GM19397 (cell line): ENCODE measurements around the gene CRACR2B.

Source experiments
- ATAC-seq: cut with Tn5 transposase; IDR thresholded peaks from one replicate; pipeline ENCODE4 v1.9.1; 2021; ENCODE audit warnings: mild to moderate bottlenecking, moderate library complexity; ENCODE audit not compliant: unreplicated experiment

Gene CRACR2B

DNA sequence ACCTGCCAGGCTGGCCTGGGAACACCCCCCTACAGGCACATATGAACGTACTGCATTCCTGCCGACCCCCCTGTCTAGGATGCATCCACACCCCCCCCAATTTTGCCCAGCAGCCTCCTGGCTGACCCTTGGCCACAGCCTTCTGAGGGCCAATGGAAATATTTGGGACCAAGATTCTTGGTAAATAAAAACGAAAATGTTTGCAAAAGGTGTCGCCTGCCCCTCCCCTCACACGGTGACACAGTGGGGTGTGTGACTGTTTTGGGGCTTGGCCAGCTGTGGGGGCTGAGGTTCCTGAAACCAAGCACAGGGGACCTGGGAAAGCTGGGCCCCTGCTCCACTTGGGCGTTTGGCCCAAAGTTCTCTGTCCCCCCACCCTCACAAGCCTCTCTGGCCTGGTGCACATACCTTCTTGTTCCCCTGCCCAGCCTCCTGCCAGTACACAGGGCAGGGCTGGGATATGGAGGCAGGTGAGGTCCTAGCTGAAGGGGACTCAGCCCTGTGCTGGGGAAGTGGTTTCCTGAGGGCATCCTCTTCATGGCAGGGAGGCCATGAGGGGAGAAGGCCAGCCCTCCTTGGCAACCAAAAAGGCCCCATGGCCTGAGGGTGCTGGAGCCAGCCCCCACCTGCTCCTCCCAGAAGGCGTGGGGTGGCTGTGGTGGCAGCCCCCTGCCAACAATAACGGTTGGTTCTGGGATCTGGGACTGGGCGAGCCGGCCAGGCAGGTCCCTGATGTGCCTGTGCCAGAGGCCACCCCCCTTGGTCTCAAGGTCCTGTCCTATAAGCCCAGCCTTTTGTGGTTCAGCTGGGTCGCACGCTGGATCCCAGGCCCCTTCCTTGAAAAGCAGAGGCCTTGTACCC is 2.1 kb upstream of the CRACR2B start:
- ATAC-seq = no peak

DNA sequence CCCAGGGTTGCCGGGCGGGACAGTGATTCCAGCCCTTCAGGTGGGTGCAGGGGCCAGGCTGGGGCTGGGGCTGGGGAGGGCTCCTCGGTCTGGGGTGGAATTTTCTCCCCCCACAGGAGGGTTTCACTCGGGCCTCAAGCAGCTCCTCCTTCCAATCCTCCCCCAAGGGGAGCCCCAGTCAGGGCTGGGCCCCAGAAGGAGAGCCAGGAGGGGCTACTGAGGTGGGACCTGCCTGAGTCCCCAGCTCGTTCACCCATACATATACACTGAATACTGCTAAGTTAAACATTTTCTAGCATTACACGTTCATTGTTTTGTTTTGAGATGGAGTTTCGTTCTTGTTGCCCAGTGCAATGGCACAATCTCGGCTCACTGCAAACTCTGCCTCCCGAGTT is 1.5 kb upstream of the CRACR2B start:
- no peak for ATAC-seq

DNA sequence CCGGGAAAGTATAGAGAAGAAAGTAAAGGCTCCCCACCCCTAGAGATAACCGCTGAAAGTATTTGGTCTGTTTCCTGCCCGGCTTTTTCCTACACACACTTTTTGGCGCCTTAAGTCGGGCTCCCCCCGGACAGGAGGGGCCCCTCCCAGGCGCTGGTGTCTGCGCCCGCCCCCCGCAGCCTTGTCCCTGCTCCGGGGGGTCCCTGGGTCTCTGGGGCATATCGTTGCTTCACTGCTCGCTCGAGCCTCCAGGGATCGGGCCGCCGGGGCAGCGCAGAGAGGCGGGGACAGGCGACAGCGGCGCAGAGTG is 928 bp upstream of the CRACR2B start:
- no peak for ATAC-seq

GRCh38 chr11:827146-827896 is 398 bp upstream of the CRACR2B start:
- no peak for ATAC-seq

GRCh38 chr11:828506-829175 is 922 bp downstream of the CRACR2B start:
- ATAC-seq = no peak

GRCh38 chr11:829176-829846 is 1.6 kb downstream of the CRACR2B start:
- ATAC-seq = no peak

- no peak for ATAC-seq
These were observed 2.2 kb downstream of the CRACR2B start for GRCh38 chr11:829847-830294.

DNA sequence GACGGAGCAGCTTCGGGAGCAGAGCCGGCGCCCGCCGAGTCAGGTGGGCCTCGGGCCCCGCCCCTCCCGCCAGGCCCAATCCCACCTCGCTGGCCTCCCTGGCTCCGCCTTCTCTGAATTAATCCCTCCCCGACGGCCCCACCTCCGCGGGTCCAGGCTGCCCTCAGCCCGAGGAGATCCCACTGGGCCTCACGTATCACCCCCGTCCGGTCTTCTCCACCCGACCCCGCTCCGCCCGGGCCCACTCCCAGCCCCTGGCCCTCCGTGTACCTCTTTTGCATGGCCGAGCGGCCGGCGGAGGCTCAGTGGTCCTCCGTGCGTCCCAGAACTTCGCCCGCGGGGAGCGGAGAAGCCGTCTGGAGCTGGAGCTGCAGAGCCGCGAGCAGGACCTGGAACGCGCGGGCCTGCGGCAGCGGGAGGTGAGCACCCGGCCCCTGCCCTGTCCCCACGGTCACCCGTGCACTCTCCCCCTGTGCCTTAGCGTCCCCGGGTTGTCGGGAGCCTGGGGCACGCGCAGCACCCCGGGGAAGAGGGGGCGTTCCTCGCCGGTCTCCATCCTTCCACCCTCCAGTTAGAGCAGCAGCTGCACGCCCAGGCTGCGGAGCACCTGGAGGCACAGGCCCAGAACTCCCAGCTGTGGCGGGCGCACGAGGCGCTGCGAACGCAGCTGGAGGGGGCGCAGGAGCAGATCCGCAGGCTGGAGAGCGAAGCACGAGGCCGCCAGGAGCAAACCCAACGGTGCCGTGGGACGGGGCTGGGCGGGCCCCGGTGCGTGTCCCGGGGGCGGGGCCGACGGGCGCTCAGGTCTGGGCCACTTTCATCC is 2.8 kb downstream of the CRACR2B start:
- no peak for ATAC-seq

GRCh38 chr11:831118-831864 is 3.6 kb downstream of the CRACR2B start:
- ATAC-seq = no peak

GRCh38 chr11:831961-832528 is 4.3 kb downstream of the CRACR2B start:
- ATAC-seq = no peak

DNA sequence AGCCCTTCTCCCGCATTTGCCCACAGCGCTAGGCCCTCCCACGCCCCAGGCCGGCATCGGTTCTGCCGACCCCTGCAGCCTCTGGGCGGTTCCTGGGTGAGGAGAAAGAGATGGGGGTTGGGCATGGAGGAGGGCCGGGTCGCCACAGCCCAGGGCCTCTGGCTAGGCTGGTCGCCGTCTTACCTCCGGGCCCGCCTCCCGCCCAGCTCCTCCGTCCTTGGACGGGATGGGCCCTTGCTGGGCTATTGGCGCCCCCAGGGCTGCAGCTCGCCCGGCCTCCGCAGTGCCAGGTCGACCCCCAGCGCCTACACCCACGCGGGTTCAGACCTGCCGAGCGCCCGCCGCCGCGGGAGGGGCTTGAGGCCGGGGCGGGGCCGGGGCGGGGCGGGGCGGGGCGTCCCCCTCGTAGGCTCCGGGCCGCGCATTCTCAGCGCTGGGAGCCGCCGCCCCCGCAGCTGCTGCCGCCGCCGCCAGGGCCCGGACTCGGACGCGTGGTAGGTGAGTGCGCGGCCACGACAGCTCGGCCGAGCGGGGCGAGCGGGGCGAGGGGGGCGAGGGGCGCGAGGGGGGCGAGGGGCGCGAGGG is 4.9 kb downstream of the CRACR2B start, which contains the start of gene CD151:
CD151 (plus strand) TSS at position 424 of the 585 bp plus-strand sequence. CDS start 3,118 bp downstream, outside the sequence.
- no peak for ATAC-seq

DNA sequence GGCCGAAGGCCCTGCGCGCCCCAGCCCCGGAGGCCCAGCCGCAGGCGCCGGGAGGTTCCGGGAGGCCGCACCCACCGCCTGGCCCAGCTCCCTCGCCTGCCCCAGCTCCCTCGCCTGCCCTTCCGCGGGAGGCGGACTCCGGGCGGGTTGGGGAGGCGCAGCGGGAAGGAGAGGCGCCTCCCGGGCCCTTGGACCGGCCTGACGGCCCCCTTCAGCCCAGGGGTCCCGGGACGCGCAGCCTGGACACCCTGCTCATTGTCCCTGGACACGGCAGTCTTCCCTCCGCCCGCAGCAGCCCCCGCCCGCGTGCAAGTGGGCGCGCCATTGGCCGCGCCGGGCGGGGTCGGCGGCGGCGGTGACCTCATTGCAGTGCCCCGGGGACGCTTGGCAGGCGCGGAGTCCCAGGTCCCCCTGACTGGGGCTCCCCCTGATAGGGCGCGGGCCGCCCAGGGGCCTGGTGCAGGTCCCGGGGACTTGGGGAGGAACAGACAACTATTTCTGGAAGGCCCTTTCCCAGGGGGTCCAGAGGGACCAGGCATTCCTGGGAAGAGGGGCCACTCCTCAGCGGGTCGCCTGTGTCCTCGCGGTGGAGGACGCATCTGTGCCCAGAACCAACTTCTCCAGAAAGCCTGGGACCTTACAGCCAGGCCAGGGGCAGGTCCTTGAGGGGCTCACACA is 5.5 kb downstream of the CRACR2B start:
- no peak for ATAC-seq

GRCh38 chr11:833849-834311 is 6.2 kb downstream of the CRACR2B start:
- no peak for ATAC-seq

DNA sequence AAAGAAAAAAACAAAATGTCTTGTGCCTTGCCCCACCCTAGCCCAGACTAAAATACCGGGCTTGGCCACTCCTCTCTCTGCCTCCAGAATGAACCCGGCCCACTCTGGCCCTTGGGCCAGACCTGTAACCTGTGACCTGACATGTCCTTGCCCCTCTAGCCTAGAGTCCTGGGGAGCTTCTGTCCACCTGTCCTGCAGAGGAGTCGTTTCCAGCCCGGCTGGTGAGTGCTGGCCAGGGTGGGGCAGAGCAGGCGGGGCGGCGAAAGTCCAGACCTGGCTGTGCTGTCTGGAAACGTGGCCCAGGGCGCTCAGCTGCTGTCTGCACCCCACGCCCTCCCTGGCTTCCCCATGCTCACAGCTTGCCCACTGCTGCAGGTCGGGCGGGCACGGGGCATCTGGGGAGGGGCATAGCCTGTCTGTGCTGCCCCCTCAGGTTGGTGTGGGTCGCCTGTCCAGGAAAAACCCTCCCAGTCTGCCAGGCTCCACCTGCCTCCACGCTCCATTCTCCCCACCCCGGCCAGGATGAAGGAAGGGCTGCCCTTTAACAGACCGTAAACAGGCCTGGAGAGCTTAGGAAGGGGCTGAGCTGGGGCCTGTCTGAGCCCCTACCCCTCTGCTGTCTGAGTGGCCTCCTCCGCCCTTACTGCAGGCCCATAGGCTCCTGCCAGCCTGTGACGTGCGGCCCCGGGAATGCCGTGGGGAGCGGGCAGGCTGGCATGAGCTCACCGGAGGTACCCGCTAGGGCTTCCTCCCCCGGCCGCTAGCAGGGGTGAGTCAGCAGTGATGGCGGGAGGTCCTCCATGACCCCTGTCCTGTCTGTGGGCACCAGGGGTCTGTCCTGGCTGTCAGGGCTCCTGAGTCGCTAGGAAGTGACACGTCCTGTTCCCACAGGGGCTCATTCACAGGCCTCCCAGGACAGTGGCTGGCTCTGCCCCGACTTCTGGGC is 6.9 kb downstream of the CRACR2B start:
- no peak for ATAC-seq

- ATAC-seq = no peak
These were observed 8.6 kb downstream of the CRACR2B start for GRCh38 chr11:836274-836673.

GRCh38 chr11:836700-837099 is 9.0 kb downstream of the CRACR2B start:
- no peak for ATAC-seq
